Activated B cell treated with CpG ODN at 0.5 μM for 24 hours (primary cell): ENCODE measurements around the gene TYMP. TPM values are rescaled to one million over a fixed set of nuclear protein-coding genes. Genes with fewer than 3 reads are reported as not detected.
A peak's percentile ranks its signal among the peaks of the same experiment; 100 is the strongest.

Source experiments
- ATAC-seq: fragments of 200-7000 bp; cut with Tn5 transposase; one replicate; pipeline ENCODE4 v1.10.0; 2021; ENCODE audit warnings: low read depth, mild to moderate bottlenecking, moderate library complexity
- CTCF ChIA-PET: fragments of 350-600 bp; sonication (Branson Sonifier 250); formaldehyde crosslinking; loops from one replicate; lab custom pipeline; 2021; ENCODE audit warnings: antibody characterized with exemption; lab: Charles Lee
- POLR2A ChIA-PET: fragments of 350-600 bp; sonication (Branson Sonifier 250); formaldehyde crosslinking; loops from one replicate; lab custom pipeline; 2021; ENCODE audit warnings: antibody characterized with exemption; lab: Charles Lee
- DNase-seq: peaks from one replicate; pipeline ENCODE4 v3.0.0; 2022
- H3K27ac Mint-ChIP-seq: one replicate; pipeline ENCODE4 v1.8.0; 2020; ENCODE audit warnings: mixed read lengths
- H3K27me3 Mint-ChIP-seq: one replicate; pipeline ENCODE4 v1.8.0; 2021; ENCODE audit warnings: mixed read lengths
- H3K36me3 Mint-ChIP-seq: one replicate; pipeline ENCODE4 v1.8.0; 2021; ENCODE audit warnings: low read depth, mixed read lengths
- H3K4me1 Mint-ChIP-seq: one replicate; pipeline ENCODE4 v1.8.0; 2021; ENCODE audit warnings: mixed read lengths
- H3K4me3 Mint-ChIP-seq: one replicate; pipeline ENCODE4 v1.8.0; 2020; ENCODE audit warnings: mild to moderate bottlenecking, mixed read lengths
- H3K9me3 Mint-ChIP-seq: one replicate; pipeline ENCODE4 v1.8.0; 2020; ENCODE audit warnings: mixed read lengths
- intact Hi-C: fragments of 100-400 bp; cut with micrococcal nuclease; formaldehyde crosslinking; loops from one replicate; pipeline ENCODE4 v1.15.1; 2024
- total RNA-seq: library from RNA; stranded (reverse); gene quantifications from 2 replicates; pipeline ENCODE4 v1.2.3, GENCODE V29; 2022
- TF ChIP-seq, protein P1 (sequence below): fragments of 200-600 bp; IDR thresholded peaks from one replicate; pipeline ENCODE4 v1.8.0; 2022; ENCODE audit warnings: antibody characterized with exemption, mild to moderate bottlenecking

The TYMP gene
- total RNA-seq, 1 donor from 2014 or later, result 92.9 TPM

DNA sequence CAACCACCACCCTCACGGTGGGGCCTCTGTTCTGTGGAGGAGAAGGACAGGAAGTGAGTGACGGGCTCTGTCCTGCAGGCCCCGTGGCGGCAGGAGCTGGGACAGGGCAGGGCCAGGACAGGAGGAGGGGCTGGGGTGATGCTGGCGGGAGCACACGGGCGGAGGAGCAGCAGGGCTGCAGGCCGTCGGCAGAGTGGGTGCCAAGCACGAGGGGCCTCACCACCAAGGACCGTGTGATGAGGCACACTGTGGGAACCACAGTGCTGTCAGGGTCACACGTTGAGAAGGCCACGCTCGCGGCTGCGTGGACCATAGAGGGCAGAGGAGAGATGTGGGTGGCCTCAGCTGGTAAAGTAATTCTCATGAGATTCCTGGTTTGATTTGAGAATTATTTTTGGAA lies 12.9 kb downstream of the TYMP start:
- Mint-ChIP-seq H3K9me3 (no peaks in the 10 kb centered on the region), H3K27me3 (no peaks in the 10 kb centered on the region), H3K4me1 (peaks cover 3% of the 10 kb centered on the region), H3K36me3 (peaks cover 56% of the 10 kb centered on the region), H3K27ac (no peak overlapping the region), H3K4me3 (no peak overlapping the region)
- ChIA-PET POLR2A (interaction anchor here (0.8 to 1.1 kb wide), 2 partner anchors 8 to 9 kb away, joined by 3 to 4 read pairs; partner anchors contain the start of genes LMF2 and NCAPH2), CTCF (no interaction called here)
- intact Hi-C loops, result no loop called here
- TF ChIP-seq, protein P1, sequence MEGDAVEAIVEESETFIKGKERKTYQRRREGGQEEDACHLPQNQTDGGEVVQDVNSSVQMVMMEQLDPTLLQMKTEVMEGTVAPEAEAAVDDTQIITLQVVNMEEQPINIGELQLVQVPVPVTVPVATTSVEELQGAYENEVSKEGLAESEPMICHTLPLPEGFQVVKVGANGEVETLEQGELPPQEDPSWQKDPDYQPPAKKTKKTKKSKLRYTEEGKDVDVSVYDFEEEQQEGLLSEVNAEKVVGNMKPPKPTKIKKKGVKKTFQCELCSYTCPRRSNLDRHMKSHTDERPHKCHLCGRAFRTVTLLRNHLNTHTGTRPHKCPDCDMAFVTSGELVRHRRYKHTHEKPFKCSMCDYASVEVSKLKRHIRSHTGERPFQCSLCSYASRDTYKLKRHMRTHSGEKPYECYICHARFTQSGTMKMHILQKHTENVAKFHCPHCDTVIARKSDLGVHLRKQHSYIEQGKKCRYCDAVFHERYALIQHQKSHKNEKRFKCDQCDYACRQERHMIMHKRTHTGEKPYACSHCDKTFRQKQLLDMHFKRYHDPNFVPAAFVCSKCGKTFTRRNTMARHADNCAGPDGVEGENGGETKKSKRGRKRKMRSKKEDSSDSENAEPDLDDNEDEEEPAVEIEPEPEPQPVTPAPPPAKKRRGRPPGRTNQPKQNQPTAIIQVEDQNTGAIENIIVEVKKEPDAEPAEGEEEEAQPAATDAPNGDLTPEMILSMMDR, result no peak
- ATAC-seq (no peak), DNase-seq (no peak)

GRCh38 chr22:50516068-50516467 lies 13.7 kb downstream of the TYMP start:
- Mint-ChIP-seq H3K4me3 (no peak overlapping the region), H3K27me3 (no peaks in the 10 kb centered on the region), H3K27ac (no peak overlapping the region), H3K36me3 (peaks cover 51% of the 10 kb centered on the region), H3K4me1 (peaks cover 3% of the 10 kb centered on the region), H3K9me3 (no peaks in the 10 kb centered on the region)
- ATAC-seq (no peak), DNase-seq (no peak)
- TF ChIP-seq, protein P1, result no peak
- intact Hi-C loops, result no loop called here
- ChIA-PET CTCF (interaction anchor here (0.8 kb wide), 1 partner anchor 11 kb away, joined by 3 read pairs; no protein-coding TSS in a partner anchor), POLR2A (interaction anchor here (0.6 to 1.4 kb wide), 2 partner anchors 10 to 32 kb away, joined by 3 to 7 read pairs; partner anchors contain the start of gene SCO2)

DNA sequence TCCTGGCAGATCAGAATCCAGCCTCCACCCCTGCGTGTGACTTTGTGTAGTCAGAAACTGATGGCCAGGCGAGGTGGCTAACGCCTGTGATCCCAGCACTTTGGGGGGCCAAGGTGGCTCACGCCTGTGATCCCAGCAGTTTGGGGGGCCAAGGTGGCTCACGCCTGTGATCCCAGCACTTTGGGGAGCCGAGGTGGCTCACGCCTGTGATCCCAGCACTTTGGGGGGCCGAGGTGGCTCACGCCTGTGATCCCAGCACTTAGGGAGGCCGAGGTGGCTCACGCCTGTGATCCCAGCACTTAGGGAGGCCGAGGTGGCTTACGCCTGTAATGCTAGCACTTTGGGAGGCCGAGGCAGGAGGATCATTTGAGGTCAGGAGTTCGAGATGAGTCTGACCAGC lies 16.6 kb downstream of the TYMP start:
- ChIA-PET CTCF (no interaction called here), POLR2A (no interaction called here)
- no peak for DNase-seq
- intact Hi-C loops, result no loop called here
- no peak overlapping the region for H3K27ac Mint-ChIP-seq
- peaks cover 38% of the 10 kb centered on the region for H3K36me3 Mint-ChIP-seq
- no peaks in the 10 kb centered on the region for H3K27me3 Mint-ChIP-seq
- H3K4me1 Mint-ChIP-seq, result peaks cover 15% of the 10 kb centered on the region
- ATAC-seq, result no peak
- TF ChIP-seq, protein P1, result no peak
- no peak overlapping the region for H3K4me3 Mint-ChIP-seq
- no peaks in the 10 kb centered on the region for H3K9me3 Mint-ChIP-seq

DNA sequence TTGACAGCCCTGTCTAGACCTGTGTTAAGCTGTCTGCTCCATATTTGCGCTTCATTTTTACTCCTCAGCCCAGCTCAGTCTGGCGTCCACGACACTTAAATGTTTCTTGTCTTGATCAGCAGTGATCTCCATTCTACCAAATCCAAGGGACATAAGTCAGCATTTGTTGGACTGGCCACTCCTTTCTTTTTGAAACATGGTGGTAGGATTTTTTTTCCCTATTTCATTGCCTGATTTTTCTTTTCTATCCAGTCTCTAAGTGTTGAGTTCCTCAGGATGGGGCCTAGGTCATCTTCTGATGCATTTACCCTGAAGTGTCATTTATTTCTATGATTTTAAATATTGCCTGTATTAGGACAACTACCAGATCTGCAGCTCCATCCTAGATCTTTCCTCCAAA lies 20.9 kb downstream of the TYMP start:
- ChIA-PET POLR2A (interaction anchor here (0.9 to 5.4 kb wide), 8 partner anchors 8 to 265 kb away, joined by 3 to 175 read pairs (median 14); partner anchors contain the start of genes SCO2, SYCE3 and TYMP), CTCF (interaction anchor here (1.5 to 3.7 kb wide), 2 partner anchors 13 to 16 kb away, joined by 3 to 36 read pairs; partner anchors contain the start of gene SCO2)
- TF ChIP-seq, protein P1, result no peak
- intact Hi-C loops, result loop anchor here (1.0 kb wide), 5 partner anchors 16 to 265 kb away; partner anchors contain the start of genes CHKB, SCO2 and SYCE3
- H3K9me3 Mint-ChIP-seq, result no peaks in the 10 kb centered on the region
- DNase-seq (no peak), ATAC-seq (no peak)
- peak overlapping the region; percentile 94 for H3K4me3 Mint-ChIP-seq
- peak overlapping the region; percentile 94 for H3K27ac Mint-ChIP-seq
- peaks cover 22% of the 10 kb centered on the region for H3K36me3 Mint-ChIP-seq
- H3K27me3 Mint-ChIP-seq, result no peaks in the 10 kb centered on the region
- H3K4me1 Mint-ChIP-seq, result peaks cover 20% of the 10 kb centered on the region
